ENCODE results near the gene ARNT2.

Gene ARNT2

GRCh38 chr15:80395616-80396015 lies 8.6 kb upstream of the ARNT2 start:
- Mint-ChIP-seq H3K9me3 (no peaks in the 10 kb centered on the region), H3K27ac (no peak overlapping the region), H3K4me1 (ENCODE audit: low read depth) (no peaks in the 10 kb centered on the region), H3K27me3 (ENCODE audit: low read depth) (peaks cover 24% of the 10 kb centered on the region), H3K4me3 (no peak overlapping the region), H3K36me3 (ENCODE audit: low read depth) (no peaks in the 10 kb centered on the region)
- DNase-seq (ENCODE audit: low spot score), result no peak

- Mint-ChIP-seq H3K27ac (no peak overlapping the region), H3K27me3 (ENCODE audit: low read depth) (peaks cover 24% of the 10 kb centered on the region), H3K9me3 (no peaks in the 10 kb centered on the region)
Observed at GRCh38 chr15:80396096-80396495, 8.1 kb upstream of the ARNT2 start.

GRCh38 chr15:80399508-80399907 lies 4.7 kb upstream of the ARNT2 start:
- H3K36me3 Mint-ChIP-seq (ENCODE audit: low read depth), result no peaks in the 10 kb centered on the region
- H3K27me3 Mint-ChIP-seq (ENCODE audit: low read depth), result peaks cover 43% of the 10 kb centered on the region
- H3K4me1 Mint-ChIP-seq (ENCODE audit: low read depth), result no peaks in the 10 kb centered on the region
- H3K9me3 Mint-ChIP-seq, result no peaks in the 10 kb centered on the region
- DNase-seq (ENCODE audit: low spot score), result no peak
- no peak overlapping the region for H3K27ac Mint-ChIP-seq
- no peak overlapping the region for H3K4me3 Mint-ChIP-seq

More at GRCh38 chr15:80396096-80396495, 8.1 kb upstream of the ARNT2 start:
- DNase-seq (ENCODE audit: low spot score), result no peak
- Mint-ChIP-seq H3K4me3 (no peak overlapping the region), H3K36me3 (ENCODE audit: low read depth) (no peaks in the 10 kb centered on the region), H3K4me1 (ENCODE audit: low read depth) (no peaks in the 10 kb centered on the region)

GRCh38 chr15:80401456-80401855 lies 2.7 kb upstream of the ARNT2 start:
- H3K9me3 Mint-ChIP-seq, result no peaks in the 10 kb centered on the region
- no peaks in the 10 kb centered on the region for H3K4me1 Mint-ChIP-seq (ENCODE audit: low read depth)
- H3K27me3 Mint-ChIP-seq (ENCODE audit: low read depth), result peaks cover 55% of the 10 kb centered on the region
- H3K27ac Mint-ChIP-seq, result no peak overlapping the region
- no peak for DNase-seq (ENCODE audit: low spot score)
- H3K4me3 Mint-ChIP-seq, result no peak overlapping the region
- no peaks in the 10 kb centered on the region for H3K36me3 Mint-ChIP-seq (ENCODE audit: low read depth)

GRCh38 chr15:80402339-80402738 lies 1.8 kb upstream of the ARNT2 start:
- H3K36me3 Mint-ChIP-seq (ENCODE audit: low read depth), result no peaks in the 10 kb centered on the region
- DNase-seq (ENCODE audit: low spot score), result no peak
- no peaks in the 10 kb centered on the region for H3K4me1 Mint-ChIP-seq (ENCODE audit: low read depth)
- H3K9me3 Mint-ChIP-seq, result no peaks in the 10 kb centered on the region
- H3K27me3 Mint-ChIP-seq (ENCODE audit: low read depth), result peaks cover 57% of the 10 kb centered on the region
- H3K27ac Mint-ChIP-seq, result no peak overlapping the region
- H3K4me3 Mint-ChIP-seq, result no peak overlapping the region

- Mint-ChIP-seq H3K27me3 (ENCODE audit: low read depth) (peaks cover 67% of the 10 kb centered on the region), H3K27ac (no peak overlapping the region), H3K4me3 (no peak overlapping the region), H3K36me3 (ENCODE audit: low read depth) (no peaks in the 10 kb centered on the region), H3K9me3 (no peaks in the 10 kb centered on the region), H3K4me1 (ENCODE audit: low read depth) (no peaks in the 10 kb centered on the region)
- DNase-seq (ENCODE audit: low spot score), result no peak
Observed at GRCh38 chr15:80403712-80404056, 498 bp upstream of the ARNT2 start.

GRCh38 chr15:80404761-80405553 lies 775 bp downstream of the ARNT2 start:
- Mint-ChIP-seq H3K27ac (no peak overlapping the region), H3K9me3 (no peaks in the 10 kb centered on the region), H3K36me3 (ENCODE audit: low read depth) (no peaks in the 10 kb centered on the region), H3K4me1 (ENCODE audit: low read depth) (no peaks in the 10 kb centered on the region), H3K27me3 (ENCODE audit: low read depth) (peaks cover 70% of the 10 kb centered on the region), H3K4me3 (peak overlapping the region; percentile 6)
- DNase-seq (ENCODE audit: low spot score), result no peak

GRCh38 chr15:80405554-80405850 lies 1.3 kb downstream of the ARNT2 start:
- Mint-ChIP-seq H3K4me1 (ENCODE audit: low read depth) (no peaks in the 10 kb centered on the region), H3K27ac (no peak overlapping the region), H3K9me3 (no peaks in the 10 kb centered on the region), H3K4me3 (no peak overlapping the region), H3K27me3 (ENCODE audit: low read depth) (peaks cover 68% of the 10 kb centered on the region), H3K36me3 (ENCODE audit: low read depth) (no peaks in the 10 kb centered on the region)
- no peak for DNase-seq (ENCODE audit: low spot score)

GRCh38 chr15:80405970-80406369 lies 1.8 kb downstream of the ARNT2 start:
- DNase-seq (ENCODE audit: low spot score), result no peak
- no peak overlapping the region for H3K27ac Mint-ChIP-seq
- no peaks in the 10 kb centered on the region for H3K9me3 Mint-ChIP-seq
- no peaks in the 10 kb centered on the region for H3K36me3 Mint-ChIP-seq (ENCODE audit: low read depth)
- peaks cover 68% of the 10 kb centered on the region for H3K27me3 Mint-ChIP-seq (ENCODE audit: low read depth)
- H3K4me1 Mint-ChIP-seq (ENCODE audit: low read depth), result no peaks in the 10 kb centered on the region
- no peak overlapping the region for H3K4me3 Mint-ChIP-seq

GRCh38 chr15:80411788-80412288 lies 7.7 kb downstream of the ARNT2 start:
- Mint-ChIP-seq H3K4me3 (no peak overlapping the region), H3K4me1 (ENCODE audit: low read depth) (no peaks in the 10 kb centered on the region), H3K9me3 (no peaks in the 10 kb centered on the region), H3K27ac (no peak overlapping the region), H3K36me3 (ENCODE audit: low read depth) (no peaks in the 10 kb centered on the region), H3K27me3 (ENCODE audit: low read depth) (peaks cover 33% of the 10 kb centered on the region)
- no peak for DNase-seq (ENCODE audit: low spot score)

- H3K9me3 Mint-ChIP-seq, result no peaks in the 10 kb centered on the region
- H3K27me3 Mint-ChIP-seq (ENCODE audit: low read depth), result peaks cover 24% of the 10 kb centered on the region
- H3K4me3 Mint-ChIP-seq, result no peak overlapping the region
Observed at GRCh38 chr15:80414546-80415357, 10.6 kb downstream of the ARNT2 start.

GRCh38 chr15:80415358-80415670 lies 11.1 kb downstream of the ARNT2 start:
- H3K4me3 Mint-ChIP-seq, result no peak overlapping the region
- H3K4me1 Mint-ChIP-seq (ENCODE audit: low read depth), result no peaks in the 10 kb centered on the region
- H3K9me3 Mint-ChIP-seq, result no peaks in the 10 kb centered on the region
- H3K27ac Mint-ChIP-seq, result no peak overlapping the region
- no peak for DNase-seq (ENCODE audit: low spot score)
- H3K36me3 Mint-ChIP-seq (ENCODE audit: low read depth), result no peaks in the 10 kb centered on the region
- H3K27me3 Mint-ChIP-seq (ENCODE audit: low read depth), result peaks cover 20% of the 10 kb centered on the region

More at GRCh38 chr15:80414546-80415357, 10.6 kb downstream of the ARNT2 start:
- no peaks in the 10 kb centered on the region for H3K36me3 Mint-ChIP-seq (ENCODE audit: low read depth)
- H3K27ac Mint-ChIP-seq, result no peak overlapping the region
- no peaks in the 10 kb centered on the region for H3K4me1 Mint-ChIP-seq (ENCODE audit: low read depth)
- DNase-seq (ENCODE audit: low spot score), result no peak

- DNase-seq (ENCODE audit: low spot score), result no peak
- Mint-ChIP-seq H3K36me3 (ENCODE audit: low read depth) (no peaks in the 10 kb centered on the region), H3K9me3 (no peaks in the 10 kb centered on the region), H3K27ac (no peak overlapping the region), H3K4me1 (ENCODE audit: low read depth) (no peaks in the 10 kb centered on the region), H3K27me3 (ENCODE audit: low read depth) (peaks cover 24% of the 10 kb centered on the region), H3K4me3 (no peak overlapping the region)
Observed at GRCh38 chr15:80416702-80417101, 12.5 kb downstream of the ARNT2 start.

GRCh38 chr15:80418892-80419537 lies 14.8 kb downstream of the ARNT2 start:
- Mint-ChIP-seq H3K9me3 (no peaks in the 10 kb centered on the region), H3K4me1 (ENCODE audit: low read depth) (no peaks in the 10 kb centered on the region), H3K36me3 (ENCODE audit: low read depth) (no peaks in the 10 kb centered on the region), H3K27me3 (ENCODE audit: low read depth) (peaks cover 23% of the 10 kb centered on the region), H3K27ac (no peak overlapping the region), H3K4me3 (no peak overlapping the region)
- no peak for DNase-seq (ENCODE audit: low spot score)
